Measurements from ENCODE around the gene ATAD3B. TPM values are rescaled to one million over a fixed set of nuclear protein-coding genes. Genes with fewer than 3 reads are reported as not detected.
"Not testable (repeated sequence)": the region's sequence is repeated elsewhere in the genome, so short reads cannot be mapped to it uniquely, and the experiment has no call there.

The ATAD3B gene
- total and polyA plus RNA-seq, 4 donors, result 6.4 to 14.3 (median 10.3) TPM

DNA sequence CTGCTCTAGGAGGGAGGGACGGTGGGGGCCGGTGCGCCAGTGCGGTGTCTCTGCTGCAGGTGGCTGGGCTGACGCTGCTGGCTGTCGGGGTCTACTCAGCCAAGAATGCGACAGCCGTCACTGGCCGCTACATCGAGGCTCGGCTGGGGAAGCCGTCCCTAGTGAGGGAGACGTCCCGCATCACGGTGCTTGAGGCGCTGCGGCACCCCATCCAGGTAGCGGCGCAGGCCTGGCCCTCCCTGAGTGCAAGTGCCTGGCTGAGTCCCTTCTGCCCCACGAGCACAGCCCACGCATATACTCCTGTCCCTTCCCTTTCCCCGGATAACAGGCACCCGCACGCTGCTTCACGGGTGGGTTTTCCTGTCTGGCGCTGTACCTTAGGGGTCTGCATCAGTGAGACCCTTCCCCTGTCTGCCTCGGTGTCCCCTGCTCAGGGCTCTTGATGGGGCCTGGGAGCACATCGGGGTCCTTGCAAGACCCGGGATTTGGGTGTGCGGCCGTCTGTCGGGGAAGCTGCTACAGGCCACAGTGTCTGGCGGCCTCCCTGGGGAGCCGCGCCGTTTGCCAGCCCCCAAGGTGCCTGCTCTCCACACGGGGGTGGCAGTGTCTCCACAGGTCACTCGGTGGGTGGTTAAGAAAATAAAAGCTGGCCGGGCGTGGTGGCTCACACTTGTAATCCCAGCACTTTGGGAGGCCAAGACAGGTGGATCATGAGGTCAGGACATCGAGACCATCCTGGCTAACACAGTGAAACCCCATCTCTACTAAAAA is 17.1 kb upstream of the ATAD3B start:
- H3K9ac ChIP-seq (ENCODE audit: low read depth in 1 of 2, low read length in 2 of 2); H3K27ac ChIP-seq (ENCODE audit: low read depth in 1 of 2, low read length in 2 of 2); H3K9me3 ChIP-seq (ENCODE audit: control insufficient read depth in 4 of 4, low read length in 3 of 4); H3K4me1 ChIP-seq (ENCODE audit: control insufficient read depth in 4 of 4, insufficient read depth in 4 of 4, low read length in 3 of 4); H3K27me3 ChIP-seq (ENCODE audit: control insufficient read depth in 4 of 4, insufficient read depth in 4 of 4, low read length in 3 of 4); DNase-seq (ENCODE audit: low spot score); H3K36me3 ChIP-seq (ENCODE audit: control insufficient read depth in 4 of 4, insufficient read depth in 3 of 4, low read depth in 1 of 4, low read length in 3 of 4); H3K4me3 ChIP-seq (ENCODE audit: low read depth in 1 of 3, low read length in 3 of 3): not testable (repeated sequence)
- 84% methylated on average over 36 of the region's 41 CpGs for WGBS

DNA sequence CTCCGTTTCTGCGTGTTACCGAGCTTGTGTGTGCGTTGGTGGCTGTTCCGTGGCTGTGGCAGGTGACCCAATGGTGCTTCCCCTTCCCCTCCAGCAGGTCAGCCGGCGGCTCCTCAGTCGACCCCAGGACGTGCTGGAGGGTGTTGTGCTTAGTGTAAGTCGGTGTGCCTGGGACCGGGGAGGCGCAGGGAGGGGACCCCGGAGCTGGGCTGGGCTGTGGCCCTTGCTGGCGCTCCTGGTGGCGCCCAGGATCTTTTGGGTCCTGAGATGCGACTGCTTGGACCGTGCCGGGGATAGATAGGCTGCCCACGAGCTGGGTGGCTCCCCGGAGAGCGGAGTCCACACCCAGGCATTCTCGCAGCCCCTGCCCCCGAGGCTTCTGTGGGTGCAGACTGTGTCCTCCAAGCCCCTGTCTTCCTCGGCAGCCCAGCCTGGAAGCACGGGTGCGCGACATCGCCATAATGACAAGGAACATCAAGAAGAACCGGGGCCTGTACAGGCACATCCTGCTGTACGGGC is 16.1 kb upstream of the ATAD3B start:
- Histone ChIP-seq H3K9me3 (ENCODE audit: control insufficient read depth in 4 of 4, low read length in 3 of 4) (no peaks in the 10 kb centered on the region), H3K4me3 (ENCODE audit: low read depth in 1 of 3, low read length in 3 of 3) (no peak overlapping the region), H3K36me3 (ENCODE audit: control insufficient read depth in 4 of 4, insufficient read depth in 3 of 4, low read depth in 1 of 4, low read length in 3 of 4) (no peaks in the 10 kb centered on the region), H3K27ac (ENCODE audit: low read depth in 1 of 2, low read length in 2 of 2) (no peak overlapping the region), H3K9ac (ENCODE audit: low read depth in 1 of 2, low read length in 2 of 2) (no peak overlapping the region), H3K27me3 (ENCODE audit: control insufficient read depth in 4 of 4, insufficient read depth in 4 of 4, low read length in 3 of 4) (no peaks in the 10 kb centered on the region), H3K4me1 (ENCODE audit: control insufficient read depth in 4 of 4, insufficient read depth in 4 of 4, low read length in 3 of 4) (peaks cover 0 to 5% (median 2%) of the 10 kb centered on the region in 4 donors)
- no peak for DNase-seq (ENCODE audit: low spot score)
- WGBS, result 89% methylated on average over 30 of the region's 30 CpGs
- TF ChIP-seq, protein P1, sequence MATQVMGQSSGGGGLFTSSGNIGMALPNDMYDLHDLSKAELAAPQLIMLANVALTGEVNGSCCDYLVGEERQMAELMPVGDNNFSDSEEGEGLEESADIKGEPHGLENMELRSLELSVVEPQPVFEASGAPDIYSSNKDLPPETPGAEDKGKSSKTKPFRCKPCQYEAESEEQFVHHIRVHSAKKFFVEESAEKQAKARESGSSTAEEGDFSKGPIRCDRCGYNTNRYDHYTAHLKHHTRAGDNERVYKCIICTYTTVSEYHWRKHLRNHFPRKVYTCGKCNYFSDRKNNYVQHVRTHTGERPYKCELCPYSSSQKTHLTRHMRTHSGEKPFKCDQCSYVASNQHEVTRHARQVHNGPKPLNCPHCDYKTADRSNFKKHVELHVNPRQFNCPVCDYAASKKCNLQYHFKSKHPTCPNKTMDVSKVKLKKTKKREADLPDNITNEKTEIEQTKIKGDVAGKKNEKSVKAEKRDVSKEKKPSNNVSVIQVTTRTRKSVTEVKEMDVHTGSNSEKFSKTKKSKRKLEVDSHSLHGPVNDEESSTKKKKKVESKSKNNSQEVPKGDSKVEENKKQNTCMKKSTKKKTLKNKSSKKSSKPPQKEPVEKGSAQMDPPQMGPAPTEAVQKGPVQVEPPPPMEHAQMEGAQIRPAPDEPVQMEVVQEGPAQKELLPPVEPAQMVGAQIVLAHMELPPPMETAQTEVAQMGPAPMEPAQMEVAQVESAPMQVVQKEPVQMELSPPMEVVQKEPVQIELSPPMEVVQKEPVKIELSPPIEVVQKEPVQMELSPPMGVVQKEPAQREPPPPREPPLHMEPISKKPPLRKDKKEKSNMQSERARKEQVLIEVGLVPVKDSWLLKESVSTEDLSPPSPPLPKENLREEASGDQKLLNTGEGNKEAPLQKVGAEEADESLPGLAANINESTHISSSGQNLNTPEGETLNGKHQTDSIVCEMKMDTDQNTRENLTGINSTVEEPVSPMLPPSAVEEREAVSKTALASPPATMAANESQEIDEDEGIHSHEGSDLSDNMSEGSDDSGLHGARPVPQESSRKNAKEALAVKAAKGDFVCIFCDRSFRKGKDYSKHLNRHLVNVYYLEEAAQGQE (IDR thresholded peaks at IDR 0.05), result no peak
- TF ChIP-seq FOXA2 (IDR thresholded peaks at IDR 0.05), result no peak
- TF ChIP-seq NR2F2 (IDR thresholded peaks at IDR 0.05), result no peak
- TF ChIP-seq, protein P2, sequence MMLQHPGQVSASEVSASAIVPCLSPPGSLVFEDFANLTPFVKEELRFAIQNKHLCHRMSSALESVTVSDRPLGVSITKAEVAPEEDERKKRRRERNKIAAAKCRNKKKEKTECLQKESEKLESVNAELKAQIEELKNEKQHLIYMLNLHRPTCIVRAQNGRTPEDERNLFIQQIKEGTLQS (IDR thresholded peaks at IDR 0.05), result no peak
- no peak for TF ChIP-seq FOXA1 (IDR thresholded peaks at IDR 0.05)

DNA sequence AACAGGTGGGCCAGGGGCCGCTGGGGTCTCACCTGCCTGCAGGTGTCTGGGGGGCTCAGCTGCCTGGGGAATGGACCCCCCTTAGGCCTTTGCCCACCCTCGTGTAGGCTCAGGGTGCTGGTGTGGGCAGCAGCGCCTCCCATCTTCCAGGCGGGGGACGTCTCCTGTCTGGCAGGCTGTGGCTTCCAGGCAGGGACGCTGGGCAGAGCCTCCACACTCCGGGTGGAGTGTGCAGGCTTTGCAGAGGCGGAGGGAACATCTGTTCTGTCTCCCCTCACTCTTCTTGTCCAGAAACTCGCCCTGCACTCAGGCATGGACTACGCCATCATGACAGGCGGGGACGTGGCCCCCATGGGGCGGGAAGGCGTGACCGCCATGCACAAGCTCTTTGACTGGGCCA is 15.6 kb upstream of the ATAD3B start:
- not testable (repeated sequence) for H3K9ac ChIP-seq (ENCODE audit: low read depth in 1 of 2, low read length in 2 of 2); H3K27me3 ChIP-seq (ENCODE audit: control insufficient read depth in 4 of 4, insufficient read depth in 4 of 4, low read length in 3 of 4); DNase-seq (ENCODE audit: low spot score); H3K27ac ChIP-seq (ENCODE audit: low read depth in 1 of 2, low read length in 2 of 2); H3K4me1 ChIP-seq (ENCODE audit: control insufficient read depth in 4 of 4, insufficient read depth in 4 of 4, low read length in 3 of 4); H3K36me3 ChIP-seq (ENCODE audit: control insufficient read depth in 4 of 4, insufficient read depth in 3 of 4, low read depth in 1 of 4, low read length in 3 of 4); H3K9me3 ChIP-seq (ENCODE audit: control insufficient read depth in 4 of 4, low read length in 3 of 4); H3K4me3 ChIP-seq (ENCODE audit: low read depth in 1 of 3, low read length in 3 of 3)
- 92% methylated on average over 4 of the region's 15 CpGs for WGBS

DNA sequence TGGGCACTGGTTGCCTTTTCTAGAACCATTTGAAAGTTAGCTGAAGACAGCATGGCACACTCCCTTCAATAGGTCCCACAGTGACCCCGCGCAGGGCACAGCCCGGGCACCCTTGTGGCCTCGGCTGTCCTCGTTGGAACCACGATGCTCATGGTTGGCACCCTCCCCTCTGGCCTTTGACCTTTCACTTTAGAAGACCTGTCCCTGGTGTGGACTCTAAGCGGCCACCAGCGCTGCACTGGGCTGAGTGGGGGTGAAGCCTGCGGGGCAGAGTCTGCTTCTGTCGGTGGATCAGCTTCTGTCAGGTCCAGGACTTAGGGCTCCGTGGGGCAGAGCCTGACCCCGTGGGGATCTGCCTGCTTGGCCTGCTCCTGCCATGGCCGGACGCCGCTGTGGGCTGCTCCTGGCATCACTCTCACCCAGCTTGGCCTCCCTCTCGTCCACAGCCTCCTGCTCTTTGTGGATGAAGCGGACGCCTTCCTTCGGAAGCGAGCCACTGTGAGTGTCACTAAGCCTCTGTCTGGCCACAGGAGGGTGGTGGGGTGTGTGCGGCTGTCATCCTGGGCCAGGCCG is 14.8 kb upstream of the ATAD3B start:
- not testable (repeated sequence) for H3K27ac ChIP-seq (ENCODE audit: low read depth in 1 of 2, low read length in 2 of 2); H3K4me3 ChIP-seq (ENCODE audit: low read depth in 1 of 3, low read length in 3 of 3); H3K9me3 ChIP-seq (ENCODE audit: control insufficient read depth in 4 of 4, low read length in 3 of 4); H3K4me1 ChIP-seq (ENCODE audit: control insufficient read depth in 4 of 4, insufficient read depth in 4 of 4, low read length in 3 of 4); H3K9ac ChIP-seq (ENCODE audit: low read depth in 1 of 2, low read length in 2 of 2); DNase-seq (ENCODE audit: low spot score); H3K27me3 ChIP-seq (ENCODE audit: control insufficient read depth in 4 of 4, insufficient read depth in 4 of 4, low read length in 3 of 4); H3K36me3 ChIP-seq (ENCODE audit: control insufficient read depth in 4 of 4, insufficient read depth in 3 of 4, low read depth in 1 of 4, low read length in 3 of 4)
- WGBS, result 59% methylated on average over 18 of the region's 22 CpGs
- TF ChIP-seq NR2F2 (IDR thresholded peaks at IDR 0.05) (peak; percentile 49), RXRA (IDR thresholded peaks at IDR 0.05) (peak in 1 of 2 donors; percentile 64), SP1 (IDR thresholded peaks at IDR 0.05) (peak; percentile 31), HNF4A (conservative IDR thresholded peaks at IDR 0.05) (peak; percentile 47 to 70)

DNA sequence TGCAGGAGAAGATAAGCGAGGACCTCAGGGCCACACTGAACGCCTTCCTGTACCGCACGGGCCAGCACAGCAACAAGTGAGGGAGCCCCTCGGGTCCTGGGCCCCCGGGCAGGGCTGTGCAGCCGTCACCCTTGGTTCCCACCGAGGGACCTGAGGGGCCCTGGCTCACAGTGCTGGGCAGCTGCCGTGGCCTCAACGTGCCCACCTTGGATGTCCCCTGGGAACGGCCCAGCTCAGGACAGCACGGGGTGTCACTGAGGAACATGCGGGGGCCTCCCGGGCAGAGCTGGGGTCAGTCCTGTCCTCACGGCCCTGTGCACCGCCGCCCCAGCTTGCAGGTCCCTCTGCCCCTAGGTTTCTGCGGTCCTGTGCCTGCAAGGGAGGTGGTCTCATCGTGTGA is 12.4 kb upstream of the ATAD3B start:
- not testable (repeated sequence) for H3K9ac ChIP-seq (ENCODE audit: low read depth in 1 of 2, low read length in 2 of 2); H3K27me3 ChIP-seq (ENCODE audit: control insufficient read depth in 4 of 4, insufficient read depth in 4 of 4, low read length in 3 of 4); DNase-seq (ENCODE audit: low spot score); H3K36me3 ChIP-seq (ENCODE audit: control insufficient read depth in 4 of 4, insufficient read depth in 3 of 4, low read depth in 1 of 4, low read length in 3 of 4); H3K4me3 ChIP-seq (ENCODE audit: low read depth in 1 of 3, low read length in 3 of 3); H3K4me1 ChIP-seq (ENCODE audit: control insufficient read depth in 4 of 4, insufficient read depth in 4 of 4, low read length in 3 of 4); H3K9me3 ChIP-seq (ENCODE audit: control insufficient read depth in 4 of 4, low read length in 3 of 4); H3K27ac ChIP-seq (ENCODE audit: low read depth in 1 of 2, low read length in 2 of 2)
- 96% methylated on average over 16 of the region's 19 CpGs for WGBS

DNA sequence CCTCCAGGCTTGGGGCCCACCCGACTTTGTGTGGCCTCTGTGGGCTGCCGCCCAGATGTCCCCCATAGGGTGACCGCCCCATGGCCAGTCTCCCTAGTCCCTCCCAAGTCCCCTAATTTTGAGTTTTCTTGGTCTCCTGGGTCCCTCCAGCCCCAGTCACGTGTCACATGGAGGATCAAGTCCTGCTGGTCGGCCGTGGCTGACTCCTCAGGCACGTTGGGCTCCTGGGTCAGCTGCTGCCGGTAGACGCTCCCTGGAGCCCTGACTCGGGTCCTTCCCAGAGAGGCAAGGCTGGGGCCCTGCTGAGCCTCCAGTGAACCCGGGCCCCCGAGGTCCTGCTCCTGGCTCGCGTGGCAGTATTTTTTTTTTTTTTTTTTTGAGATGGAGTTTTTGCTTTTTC is 11.9 kb upstream of the ATAD3B start:
- not testable (repeated sequence) for H3K4me3 ChIP-seq (ENCODE audit: low read depth in 1 of 3, low read length in 3 of 3); H3K4me1 ChIP-seq (ENCODE audit: control insufficient read depth in 4 of 4, insufficient read depth in 4 of 4, low read length in 3 of 4); H3K9ac ChIP-seq (ENCODE audit: low read depth in 1 of 2, low read length in 2 of 2); H3K27me3 ChIP-seq (ENCODE audit: control insufficient read depth in 4 of 4, insufficient read depth in 4 of 4, low read length in 3 of 4); H3K36me3 ChIP-seq (ENCODE audit: control insufficient read depth in 4 of 4, insufficient read depth in 3 of 4, low read depth in 1 of 4, low read length in 3 of 4); H3K9me3 ChIP-seq (ENCODE audit: control insufficient read depth in 4 of 4, low read length in 3 of 4); DNase-seq (ENCODE audit: low spot score); H3K27ac ChIP-seq (ENCODE audit: low read depth in 1 of 2, low read length in 2 of 2)
- WGBS, result 93% methylated on average over 14 of the region's 14 CpGs

Data from liver (tissue), 9 donors.